Body of pancreas (tissue), 4 donors: Measurements from ENCODE around the gene ASPDH.

ENCODE experiments used
- POLR2A ChIP-seq, 3 donors: fragments of 450-650 bp; IDR thresholded peaks; one replicate each; pipeline ENCODE4 v1.6.1; 2016; ENCODE audit warnings: antibody characterized with exemption in 3 of 3, mild to moderate bottlenecking in 2 of 3
- TF ChIP-seq, protein P1 (sequence below), 7 experiments: fragments of 450-650 bp in 4 of 7; fragments of 200-600 bp in 3 of 7; sonication (generic) in 3 of 7; IDR thresholded peaks; one replicate each; pipeline ENCODE4 v1.5.1; 2016 to 2019; ENCODE audit warnings: antibody characterized with exemption in 7 of 7

DNA sequence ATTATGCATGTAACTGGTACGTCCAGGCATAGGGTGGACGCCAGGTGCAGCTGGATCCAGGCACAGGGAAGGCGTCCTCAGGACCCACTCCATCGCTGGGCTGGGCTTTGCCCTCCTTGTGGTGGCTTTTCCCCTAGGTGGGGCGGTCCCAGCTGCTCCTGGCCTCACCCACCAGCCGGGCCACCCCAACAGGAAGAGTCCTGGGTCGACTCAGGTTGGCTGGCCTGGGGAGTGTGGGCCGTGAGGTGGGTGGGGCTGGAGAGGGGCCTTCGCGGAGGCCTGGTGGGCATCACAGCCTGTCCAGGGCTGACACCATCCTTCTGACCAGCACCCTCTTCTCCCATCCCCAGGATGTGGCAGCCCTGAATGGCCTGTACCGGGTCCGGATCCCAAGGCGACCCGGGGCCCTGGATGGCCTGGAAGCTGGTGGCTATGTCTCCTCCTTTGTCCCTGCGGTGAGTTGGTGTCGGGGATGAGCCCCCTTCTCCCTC, 33.9 kb downstream of the ASPDH start:
- TF ChIP-seq POLR2A (IDR thresholded peaks at IDR 0.05): no peak
- TF ChIP-seq, protein P1, sequence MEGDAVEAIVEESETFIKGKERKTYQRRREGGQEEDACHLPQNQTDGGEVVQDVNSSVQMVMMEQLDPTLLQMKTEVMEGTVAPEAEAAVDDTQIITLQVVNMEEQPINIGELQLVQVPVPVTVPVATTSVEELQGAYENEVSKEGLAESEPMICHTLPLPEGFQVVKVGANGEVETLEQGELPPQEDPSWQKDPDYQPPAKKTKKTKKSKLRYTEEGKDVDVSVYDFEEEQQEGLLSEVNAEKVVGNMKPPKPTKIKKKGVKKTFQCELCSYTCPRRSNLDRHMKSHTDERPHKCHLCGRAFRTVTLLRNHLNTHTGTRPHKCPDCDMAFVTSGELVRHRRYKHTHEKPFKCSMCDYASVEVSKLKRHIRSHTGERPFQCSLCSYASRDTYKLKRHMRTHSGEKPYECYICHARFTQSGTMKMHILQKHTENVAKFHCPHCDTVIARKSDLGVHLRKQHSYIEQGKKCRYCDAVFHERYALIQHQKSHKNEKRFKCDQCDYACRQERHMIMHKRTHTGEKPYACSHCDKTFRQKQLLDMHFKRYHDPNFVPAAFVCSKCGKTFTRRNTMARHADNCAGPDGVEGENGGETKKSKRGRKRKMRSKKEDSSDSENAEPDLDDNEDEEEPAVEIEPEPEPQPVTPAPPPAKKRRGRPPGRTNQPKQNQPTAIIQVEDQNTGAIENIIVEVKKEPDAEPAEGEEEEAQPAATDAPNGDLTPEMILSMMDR (IDR thresholded peaks at IDR 0.05): no peak
